Uterus (tissue), 4 donors: ENCODE results near the gene TSPAN6. TPM values are rescaled to one million over a fixed set of nuclear protein-coding genes. Genes with fewer than 3 reads are reported as not detected.

Experiments
- DNase-seq, 2 donors: peaks; one replicate each; pipeline ENCODE4 v3.0.0-alpha.2; 2019 to 2020
- H3K27ac ChIP-seq, 2 donors: fragments of 200-600 bp; sonication (generic); 1 replicate in 1 of 2; 2 replicates in 1 of 2; pipeline ENCODE4 v1.5.1; 2016 to 2018
- H3K27me3 ChIP-seq, 2 donors: fragments of 200-600 bp; sonication (generic); one replicate each; pipeline ENCODE4 v1.5.1; 2018 to 2019; ENCODE audit warnings: control low read depth in 1 of 2
- H3K36me3 ChIP-seq, 2 donors: fragments of 200-600 bp; sonication (generic); one replicate each; pipeline ENCODE4 v1.5.1; 2019; ENCODE audit warnings: control low read depth in 1 of 2
- H3K4me1 ChIP-seq, 2 donors: fragments of 200-600 bp; sonication (generic); one replicate each; pipeline ENCODE4 v1.5.1; 2018 to 2019; ENCODE audit warnings: control low read depth in 1 of 2
- H3K4me3 ChIP-seq, 2 donors: fragments of 200-600 bp; sonication (generic); 1 replicate in 1 of 2; 2 replicates in 1 of 2; pipeline ENCODE4 v1.5.1; 2018 to 2019; ENCODE audit warnings: mild to moderate bottlenecking in 1 of 2
- H3K9me3 ChIP-seq, 2 donors: fragments of 200-600 bp; sonication (generic); one replicate each; pipeline ENCODE4 v1.5.1; 2019; ENCODE audit warnings: control low read depth in 1 of 2
- POLR2A ChIP-seq, 2 donors: fragments of 450-650 bp; IDR thresholded peaks; one replicate each; pipeline ENCODE4 v1.6.1; 2016; ENCODE audit warnings: antibody characterized with exemption in 2 of 2, mild to moderate bottlenecking in 1 of 2, moderate library complexity in 1 of 2
- intact Hi-C: fragments of 100-400 bp; cut with DNase I; formaldehyde crosslinking; loops from one replicate; pipeline ENCODE4 v1.15.1; 2023; ENCODE audit warnings: low total_unique reads
- total RNA-seq, 4 donors: library from RNA; depleted of rRNA in 3 of 4; stranded (reverse); fragments of >200 nt in 3 of 4; gene quantifications; one replicate each; pipeline versions ENCODE4 v1.1.0 to v1.2.4, GENCODE V29; 2014 to 2023
- TF ChIP-seq, protein P1 (sequence below), 4 experiments: fragments of 200-600 bp in 2 of 4; fragments of 450-650 bp in 2 of 4; sonication (generic) in 2 of 4; IDR thresholded peaks; one replicate each; pipeline ENCODE4 v1.5.1; 2016 to 2019; ENCODE audit warnings: antibody characterized with exemption in 4 of 4, mild to moderate bottlenecking in 2 of 4, moderate library complexity in 1 of 4
- donor health status: DM: yes; HTN: yes; CAD: no.

TSPAN6 gene
- total RNA-seq, 4 donors from 2014 or later: 22.3 to 74.8 (median 27.5) TPM

DNA sequence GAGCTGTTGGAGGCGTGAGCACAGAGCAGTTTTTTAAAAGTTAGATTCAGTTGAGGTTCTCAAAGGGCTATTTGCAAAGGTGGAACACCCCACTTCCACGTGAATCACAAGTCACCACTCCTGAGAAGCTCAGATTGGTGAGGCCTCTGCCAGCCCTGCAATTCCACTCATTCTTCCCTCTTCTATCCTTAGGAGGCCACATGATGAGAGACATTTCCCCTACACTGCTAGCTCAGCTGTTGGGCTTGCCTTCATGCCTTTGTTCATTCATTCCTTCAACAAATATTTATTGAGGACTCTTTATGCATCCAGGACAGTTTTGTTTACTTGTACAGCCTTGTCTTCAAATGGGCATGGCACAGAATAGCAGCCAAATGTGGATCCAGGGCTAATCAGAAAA is 11.1 kb upstream of the TSPAN6 start:
- TF ChIP-seq, protein P1, sequence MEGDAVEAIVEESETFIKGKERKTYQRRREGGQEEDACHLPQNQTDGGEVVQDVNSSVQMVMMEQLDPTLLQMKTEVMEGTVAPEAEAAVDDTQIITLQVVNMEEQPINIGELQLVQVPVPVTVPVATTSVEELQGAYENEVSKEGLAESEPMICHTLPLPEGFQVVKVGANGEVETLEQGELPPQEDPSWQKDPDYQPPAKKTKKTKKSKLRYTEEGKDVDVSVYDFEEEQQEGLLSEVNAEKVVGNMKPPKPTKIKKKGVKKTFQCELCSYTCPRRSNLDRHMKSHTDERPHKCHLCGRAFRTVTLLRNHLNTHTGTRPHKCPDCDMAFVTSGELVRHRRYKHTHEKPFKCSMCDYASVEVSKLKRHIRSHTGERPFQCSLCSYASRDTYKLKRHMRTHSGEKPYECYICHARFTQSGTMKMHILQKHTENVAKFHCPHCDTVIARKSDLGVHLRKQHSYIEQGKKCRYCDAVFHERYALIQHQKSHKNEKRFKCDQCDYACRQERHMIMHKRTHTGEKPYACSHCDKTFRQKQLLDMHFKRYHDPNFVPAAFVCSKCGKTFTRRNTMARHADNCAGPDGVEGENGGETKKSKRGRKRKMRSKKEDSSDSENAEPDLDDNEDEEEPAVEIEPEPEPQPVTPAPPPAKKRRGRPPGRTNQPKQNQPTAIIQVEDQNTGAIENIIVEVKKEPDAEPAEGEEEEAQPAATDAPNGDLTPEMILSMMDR (IDR thresholded peaks at IDR 0.05): no peak
- no peak for TF ChIP-seq POLR2A (IDR thresholded peaks at IDR 0.05)
- intact Hi-C loops: no loop called here
- Histone ChIP-seq H3K4me1 (no peaks in the 10 kb centered on the region), H3K27ac (peak overlapping the region; percentile 80 to 82), H3K9me3 (no peaks in the 10 kb centered on the region), H3K4me3 (no peak overlapping the region), H3K36me3 (no peaks in the 10 kb centered on the region), H3K27me3 (no peaks in the 10 kb centered on the region)
- DNase-seq: no peak

DNA sequence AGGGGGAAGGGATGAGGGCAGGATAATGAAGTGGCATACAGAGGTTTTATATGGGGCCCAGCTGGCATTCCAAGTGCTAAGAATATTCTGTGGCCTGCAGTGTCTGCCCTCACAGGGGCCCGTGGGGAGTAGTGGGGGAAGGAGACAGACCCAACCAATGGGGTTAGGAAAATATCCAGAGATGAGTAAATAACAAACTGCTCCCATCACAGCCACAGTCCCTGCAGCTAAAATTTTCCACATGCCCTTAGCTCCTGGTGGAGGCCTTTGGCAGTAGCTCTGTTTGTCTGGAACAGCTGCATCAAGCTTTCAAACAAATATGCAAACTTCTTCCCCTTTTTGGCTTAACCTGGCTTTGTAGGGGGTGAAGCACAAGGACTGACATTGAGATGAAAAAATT is 10.5 kb upstream of the TSPAN6 start:
- TF ChIP-seq, protein P1 (IDR thresholded peaks at IDR 0.05): peak in 1 of 4 experiments; percentile 16
- no peak for TF ChIP-seq POLR2A (IDR thresholded peaks at IDR 0.05)
- H3K36me3 ChIP-seq: no peaks in the 10 kb centered on the region
- intact Hi-C loops: no loop called here
- H3K4me3 ChIP-seq: no peak overlapping the region
- no peaks in the 10 kb centered on the region for H3K9me3 ChIP-seq
- H3K27ac ChIP-seq: peak overlapping the region; percentile 80 to 82
- peak in 1 of 2 donors; percentile 33 for DNase-seq
- H3K4me1 ChIP-seq: no peaks in the 10 kb centered on the region
- no peaks in the 10 kb centered on the region for H3K27me3 ChIP-seq

- Histone ChIP-seq H3K4me3 (peak overlapping the region in 1 of 2 donors; percentile 12), H3K27me3 (no peaks in the 10 kb centered on the region), H3K4me1 (no peaks in the 10 kb centered on the region), H3K27ac (peak overlapping the region; percentile 80 to 82), H3K9me3 (no peaks in the 10 kb centered on the region), H3K36me3 (no peaks in the 10 kb centered on the region)
- DNase-seq: no peak
- TF ChIP-seq, protein P1 (IDR thresholded peaks at IDR 0.05): no peak
- intact Hi-C loops: no loop called here
Measured at GRCh38 chrX:100645106-100645505, 8.5 kb upstream of the TSPAN6 start.

DNA sequence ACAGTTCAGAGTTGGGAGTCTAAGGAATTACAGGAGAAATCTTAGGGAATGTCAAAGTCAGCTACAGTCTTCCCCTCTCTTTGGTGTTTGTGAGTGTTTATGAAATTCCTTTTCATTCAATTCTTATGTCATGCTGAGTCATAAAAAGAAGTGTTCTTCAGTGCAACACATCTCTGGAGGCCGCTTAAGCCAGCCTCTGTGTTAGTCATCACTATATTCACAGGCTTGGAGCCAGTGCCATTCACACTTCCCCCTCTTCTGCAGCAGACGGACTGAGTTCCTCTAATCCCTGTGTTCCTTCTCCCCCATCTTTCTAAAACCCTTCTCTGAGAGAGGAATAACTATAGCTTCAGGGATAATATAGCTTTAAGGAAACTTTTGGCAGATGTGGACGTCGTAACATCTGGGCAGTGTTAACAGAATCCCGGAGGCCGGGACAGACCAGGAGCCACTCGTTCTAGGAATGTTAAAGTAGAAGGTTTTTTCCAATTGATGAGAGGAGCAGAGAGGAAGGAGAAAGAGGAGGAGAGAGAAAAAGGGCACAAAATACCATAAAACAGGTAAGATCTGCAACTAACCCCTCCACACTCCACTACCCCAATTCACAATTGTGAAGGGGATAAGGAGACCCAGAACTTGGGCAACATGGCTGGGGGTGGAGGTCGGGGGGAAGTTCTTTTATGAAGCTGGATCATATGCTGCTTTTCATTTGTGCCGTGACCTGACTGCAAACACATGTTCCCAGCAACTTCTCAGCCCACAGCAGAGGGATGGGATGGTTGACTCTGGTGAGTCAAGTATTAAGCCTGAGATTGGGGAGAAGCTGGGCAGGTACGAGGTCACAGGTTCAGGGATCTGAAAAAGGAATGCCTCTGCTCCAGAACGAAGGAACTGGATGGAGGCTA is 7.6 kb upstream of the TSPAN6 start, which contains the start of gene SRPX2:
Gene SRPX2 (plus strand): TSS at position 244 of the 905 bp plus-strand sequence. CDS start 2,124 bp downstream, outside the sequence.
- peak within 1 kb of the TSS; percentile 7 to 12 for H3K4me3 ChIP-seq
- TF ChIP-seq POLR2A (IDR thresholded peaks at IDR 0.05): peak in 1 of 2 donors; percentile 46
- TF ChIP-seq, protein P1 (IDR thresholded peaks at IDR 0.05): no peak
- H3K9me3 ChIP-seq: no peaks in the 10 kb centered on the region
- peak within 1 kb of the TSS; percentile 80 to 82 for H3K27ac ChIP-seq
- no peaks in the 10 kb centered on the region for H3K36me3 ChIP-seq
- H3K4me1 ChIP-seq: no peaks in the 10 kb centered on the region
- peak; percentile 52 to 74 for DNase-seq
- intact Hi-C loops: no loop called here
- no peaks in the 10 kb centered on the region for H3K27me3 ChIP-seq

DNA sequence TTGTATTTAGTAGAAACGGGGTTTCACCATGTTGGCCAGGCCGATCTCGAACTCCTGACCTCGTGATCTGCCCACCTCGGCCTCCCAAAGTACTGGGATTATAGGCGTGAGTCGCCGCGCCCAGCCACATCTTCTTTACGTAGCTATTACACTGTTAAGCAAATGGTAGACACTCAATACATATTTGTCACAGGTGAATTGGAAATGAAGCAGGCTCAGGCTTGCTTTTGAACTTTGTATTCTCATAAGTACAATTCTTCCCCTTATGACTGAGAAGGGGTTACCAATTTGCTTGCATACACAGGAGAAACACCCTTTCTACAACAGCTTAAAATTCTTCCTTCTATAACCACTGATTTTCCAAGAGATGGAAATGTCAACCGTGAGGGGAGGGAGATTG is 6.6 kb upstream of the TSPAN6 start:
- DNase-seq: no peak
- intact Hi-C loops: no loop called here
- Histone ChIP-seq H3K4me1 (no peaks in the 10 kb centered on the region), H3K27me3 (no peaks in the 10 kb centered on the region), H3K36me3 (no peaks in the 10 kb centered on the region), H3K9me3 (no peaks in the 10 kb centered on the region), H3K4me3 (no peak overlapping the region), H3K27ac (peak overlapping the region; percentile 32 to 48)
- TF ChIP-seq, protein P1 (IDR thresholded peaks at IDR 0.05): no peak
- TF ChIP-seq POLR2A (IDR thresholded peaks at IDR 0.05): no peak
